MG63 (cell line): ENCODE results near the gene SLC30A1. TPM values are rescaled to one million over a fixed set of nuclear protein-coding genes. Genes with fewer than 3 reads are reported as not detected.
"Not testable (repeated sequence)": the region's sequence is repeated elsewhere in the genome, so short reads cannot be mapped to it uniquely, and the experiment has no call there.

Source experiments
- DNase-seq: peaks from one replicate; pipeline ENCODE4 v3.0.0-alpha.2; 2020
- H3K27me3 ChIP-seq: fragments of 250-450 bp; sonication (Bioruptor Pico); 2 replicates; pipeline ENCODE4 v1.5.1; 2020; ENCODE audit warnings: mild to moderate bottlenecking, moderate library complexity
- H3K36me3 ChIP-seq: fragments of 250-450 bp; sonication (Bioruptor Pico); 2 replicates; pipeline ENCODE4 v1.5.1; 2020; ENCODE audit warnings: mild to moderate bottlenecking, moderate library complexity
- H3K4me3 ChIP-seq: fragments of 250-450 bp; sonication (Bioruptor Pico); 2 replicates; pipeline ENCODE4 v1.5.1; 2020; ENCODE audit warnings: mild to moderate bottlenecking, moderate library complexity
- H3K9me3 ChIP-seq: fragments of 250-450 bp; sonication (Bioruptor Pico); 2 replicates; pipeline ENCODE4 v1.5.1; 2020; ENCODE audit warnings: mild to moderate bottlenecking, moderate library complexity
- total RNA-seq: library from RNA; depleted of rRNA; stranded (reverse); fragments of >200 nt; shearing (Covaris generic); gene quantifications from 2 replicates; pipeline ENCODE4 v1.2.3, GENCODE V29; 2014; ENCODE audit warnings: low replicate concordance

SLC30A1 gene
- total RNA-seq, 1 experiment from 2014 or later = 45.2 TPM

DNA sequence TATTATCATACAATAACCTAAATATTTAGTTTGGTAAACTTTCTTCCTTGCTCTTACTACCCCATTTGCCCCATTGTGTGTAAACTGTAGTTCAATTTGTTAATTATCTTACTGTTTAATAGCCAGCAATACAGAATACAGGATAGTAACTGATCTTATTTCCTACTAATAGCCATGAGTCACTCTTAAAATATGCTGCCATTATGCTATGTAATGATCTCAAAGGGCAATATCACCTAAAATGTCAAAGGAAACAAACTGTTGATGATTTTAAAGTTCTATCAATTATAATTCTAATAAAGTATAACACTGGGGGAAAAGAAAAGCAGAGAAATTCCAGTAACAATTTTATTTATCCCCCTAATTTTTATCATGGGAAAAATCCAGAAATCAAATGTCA lies 4.3 kb downstream of the SLC30A1 start:
- Histone ChIP-seq H3K4me3 (no peak overlapping the region), H3K9me3 (no peaks in the 10 kb centered on the region), H3K27me3 (no peaks in the 10 kb centered on the region), H3K36me3 (peaks cover 65% of the 10 kb centered on the region)
- no peak for DNase-seq

DNA sequence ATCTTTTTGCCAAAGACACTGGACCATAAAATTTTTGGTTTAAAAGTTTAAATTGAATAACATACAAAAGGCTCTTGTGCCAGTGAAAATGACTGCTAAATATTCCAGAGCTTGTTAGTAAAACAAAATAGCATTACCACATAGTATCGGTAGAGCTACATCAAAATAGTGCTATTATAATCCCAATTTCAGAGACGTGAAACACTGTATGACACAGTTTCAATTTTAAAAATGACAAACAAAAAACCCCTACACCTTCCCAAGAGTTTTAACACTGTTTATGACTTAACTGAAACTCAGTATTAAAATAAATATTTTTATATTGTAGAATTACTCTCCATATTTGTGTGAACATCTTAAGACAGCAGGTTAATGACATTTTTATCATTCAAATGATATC lies 7.0 kb downstream of the SLC30A1 start:
- no peak overlapping the region for H3K4me3 ChIP-seq
- no peaks in the 10 kb centered on the region for H3K9me3 ChIP-seq
- peaks cover 59% of the 10 kb centered on the region for H3K36me3 ChIP-seq
- H3K27me3 ChIP-seq = no peaks in the 10 kb centered on the region
- no peak for DNase-seq

DNA sequence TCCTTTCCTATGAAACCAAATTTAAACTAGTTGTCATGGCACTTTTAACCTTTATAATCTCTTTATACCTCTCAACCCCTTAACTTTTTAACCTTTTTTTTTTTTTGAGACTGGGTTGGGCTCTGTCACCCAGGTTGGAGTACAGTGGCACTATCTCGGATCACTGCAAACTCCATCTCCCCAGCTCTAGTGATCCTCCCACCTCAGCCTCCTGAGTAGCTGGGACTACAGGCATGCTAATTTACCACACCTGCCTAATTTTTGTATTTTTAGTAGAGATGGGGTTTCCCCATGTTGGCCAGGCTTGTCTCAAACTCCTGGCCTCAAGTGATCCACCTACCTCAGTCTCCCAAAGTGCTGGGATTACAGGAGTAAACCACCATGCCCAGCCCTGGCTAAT lies 8.6 kb downstream of the SLC30A1 start:
- peaks cover 43% of the 10 kb centered on the region for H3K36me3 ChIP-seq
- not testable (repeated sequence) for H3K9me3 ChIP-seq, DNase-seq, H3K27me3 ChIP-seq, H3K4me3 ChIP-seq

DNA sequence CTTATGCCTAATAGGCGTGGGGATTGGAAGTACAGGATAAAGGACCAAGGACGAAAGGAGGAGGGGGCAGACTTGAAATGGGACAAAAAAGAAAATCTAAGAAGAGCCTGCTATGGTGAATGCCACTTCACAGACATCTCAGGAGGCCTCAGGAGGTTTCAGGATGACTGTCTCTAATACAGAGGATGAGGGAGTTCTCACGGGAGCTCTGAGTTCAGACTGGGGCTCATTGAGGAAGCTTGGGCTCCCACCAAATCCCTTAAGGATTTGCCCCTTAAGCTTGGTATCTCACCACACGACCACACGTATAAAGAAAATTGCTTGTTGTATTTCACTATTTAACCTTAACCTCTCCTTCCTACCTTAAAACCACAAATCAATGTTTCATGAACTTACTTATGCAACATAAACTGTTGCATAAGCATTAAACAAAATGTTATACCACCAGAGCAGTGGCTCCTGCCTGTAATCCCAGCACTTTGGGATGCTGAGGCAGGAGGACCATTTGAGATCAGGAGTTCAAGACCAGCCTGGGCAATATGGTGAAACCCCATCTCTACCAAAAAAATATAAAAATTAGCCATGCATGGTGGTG lies 12.4 kb downstream of the SLC30A1 start:
- H3K36me3 ChIP-seq = peaks cover 5% of the 10 kb centered on the region; the same call in 1 of the 2 replicates
- no peak overlapping the region for H3K4me3 ChIP-seq
- no peaks in the 10 kb centered on the region for H3K27me3 ChIP-seq
- no peak for DNase-seq
- no peaks in the 10 kb centered on the region for H3K9me3 ChIP-seq

DNA sequence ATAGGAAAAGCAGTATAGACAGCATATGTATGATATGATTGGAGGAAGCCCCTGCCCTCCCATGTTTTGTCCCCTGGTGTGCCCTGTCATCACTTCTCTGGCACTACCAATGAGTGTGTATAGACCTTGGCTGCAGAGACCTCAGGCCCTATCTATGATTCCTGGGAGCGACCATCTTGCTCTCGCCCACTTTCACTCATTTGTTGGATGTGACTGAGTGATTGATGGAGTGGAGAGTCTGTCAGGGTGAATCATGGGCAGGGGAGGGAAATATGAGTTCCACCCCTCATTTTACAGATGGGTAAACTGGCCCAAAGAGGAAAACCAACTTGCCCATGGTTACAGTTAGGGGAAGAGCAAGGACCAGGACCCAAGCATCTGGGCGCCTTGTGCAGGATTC lies 14.9 kb downstream of the SLC30A1 start:
- H3K36me3 ChIP-seq = no peaks in the 10 kb centered on the region
- DNase-seq = no peak
- no peak overlapping the region for H3K4me3 ChIP-seq
- no peaks in the 10 kb centered on the region for H3K27me3 ChIP-seq
- H3K9me3 ChIP-seq = no peaks in the 10 kb centered on the region

DNA sequence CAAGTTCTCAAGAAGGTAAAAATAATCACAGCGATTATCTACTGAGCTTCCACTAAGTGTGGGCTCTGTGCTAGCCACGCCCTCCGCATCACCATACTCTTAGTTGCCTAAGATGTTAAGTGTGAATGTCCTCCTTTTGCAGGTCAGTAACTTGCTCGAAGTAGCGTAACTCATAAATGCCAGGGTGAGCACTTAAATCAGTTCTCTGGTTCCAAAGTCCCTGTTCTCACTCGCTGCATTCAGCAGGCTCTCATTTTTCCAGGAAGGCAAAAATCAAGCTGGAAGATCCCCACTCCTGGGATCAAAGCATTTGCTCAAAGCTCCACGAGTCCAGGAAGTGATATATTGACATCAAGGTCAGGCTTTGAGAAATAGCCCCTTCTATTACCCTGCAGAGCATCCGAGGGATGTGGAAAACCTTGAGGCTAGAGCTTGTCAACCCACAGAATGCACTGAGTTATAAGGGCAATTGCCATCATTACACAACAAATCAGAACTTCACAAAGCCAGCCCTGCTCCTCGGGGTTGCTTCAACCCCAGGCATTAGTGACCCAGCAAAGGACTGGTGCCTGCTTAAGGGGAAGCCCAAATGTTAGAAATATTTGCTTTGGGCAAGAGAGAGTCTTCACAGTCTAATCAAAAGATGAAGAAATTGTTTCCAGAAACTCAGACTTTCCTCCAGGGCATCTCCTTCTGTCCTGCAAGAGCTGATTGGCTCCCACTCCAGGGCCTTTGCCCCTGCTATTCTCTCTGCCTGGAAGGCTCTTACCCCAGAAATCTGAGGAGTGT lies 19.5 kb downstream of the SLC30A1 start:
- H3K36me3 ChIP-seq = no peaks in the 10 kb centered on the region
- H3K27me3 ChIP-seq = no peaks in the 10 kb centered on the region
- H3K4me3 ChIP-seq = no peak overlapping the region
- no peaks in the 10 kb centered on the region for H3K9me3 ChIP-seq
- no peak for DNase-seq

DNA sequence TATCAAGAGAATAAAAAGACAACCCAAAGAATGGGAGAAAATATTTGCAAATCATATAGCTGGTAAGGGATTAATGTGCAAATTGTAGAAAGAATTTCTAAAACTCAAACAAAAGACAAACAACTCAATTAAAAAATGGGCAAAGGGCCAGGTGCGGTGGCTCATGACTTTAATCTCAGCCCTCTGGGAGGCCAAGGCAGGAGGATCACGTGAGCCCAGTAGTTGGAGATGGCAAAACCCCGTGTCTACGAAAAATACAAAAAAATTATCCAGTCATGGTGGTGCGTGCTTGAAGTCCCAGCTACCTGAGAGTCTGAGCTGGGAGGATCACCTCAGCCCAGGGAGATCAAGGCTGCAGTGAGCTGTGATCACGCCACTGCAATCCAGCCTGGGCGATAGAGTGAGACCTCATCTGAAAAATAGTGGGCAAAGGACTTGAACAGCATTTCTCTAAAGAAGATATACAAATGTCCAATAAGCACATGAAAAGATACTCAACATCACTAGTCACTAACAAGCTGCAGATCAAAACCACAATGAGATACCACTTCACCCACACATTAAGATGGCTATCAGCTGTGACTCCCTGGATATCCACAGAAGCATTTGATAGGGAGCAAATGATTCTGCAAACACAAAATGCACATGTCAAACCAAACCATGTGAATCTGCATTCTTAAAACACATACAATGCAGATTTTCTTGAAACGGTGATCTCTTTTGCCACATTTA lies 20.9 kb downstream of the SLC30A1 start:
- Histone ChIP-seq H3K27me3 (no peaks in the 10 kb centered on the region), H3K4me3 (no peak overlapping the region), H3K36me3 (no peaks in the 10 kb centered on the region), H3K9me3 (no peaks in the 10 kb centered on the region)
- DNase-seq = no peak

DNA sequence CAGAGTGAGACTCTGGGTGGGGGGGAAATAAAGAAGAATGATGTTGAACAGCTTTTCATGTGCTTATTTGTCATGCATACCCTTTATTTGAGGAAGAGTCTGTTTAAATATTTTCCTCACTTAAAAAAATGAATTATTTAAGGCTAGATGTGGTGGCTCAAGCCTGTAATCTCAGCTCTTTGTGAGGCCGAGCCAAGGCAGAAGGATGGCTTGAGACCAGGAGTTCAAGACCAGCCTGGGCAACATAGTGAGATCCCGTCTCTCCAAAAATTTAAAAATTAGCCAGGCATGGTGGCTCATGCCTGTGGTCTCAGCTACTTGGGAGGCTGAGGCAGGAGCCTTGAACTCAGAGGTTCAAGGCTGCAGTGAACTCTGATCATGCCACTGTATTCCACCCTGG lies 25.4 kb downstream of the SLC30A1 start:
- Histone ChIP-seq H3K4me3 (no peak overlapping the region), H3K9me3 (no peaks in the 10 kb centered on the region), H3K27me3 (no peaks in the 10 kb centered on the region), H3K36me3 (no peaks in the 10 kb centered on the region)
- no peak for DNase-seq

DNA sequence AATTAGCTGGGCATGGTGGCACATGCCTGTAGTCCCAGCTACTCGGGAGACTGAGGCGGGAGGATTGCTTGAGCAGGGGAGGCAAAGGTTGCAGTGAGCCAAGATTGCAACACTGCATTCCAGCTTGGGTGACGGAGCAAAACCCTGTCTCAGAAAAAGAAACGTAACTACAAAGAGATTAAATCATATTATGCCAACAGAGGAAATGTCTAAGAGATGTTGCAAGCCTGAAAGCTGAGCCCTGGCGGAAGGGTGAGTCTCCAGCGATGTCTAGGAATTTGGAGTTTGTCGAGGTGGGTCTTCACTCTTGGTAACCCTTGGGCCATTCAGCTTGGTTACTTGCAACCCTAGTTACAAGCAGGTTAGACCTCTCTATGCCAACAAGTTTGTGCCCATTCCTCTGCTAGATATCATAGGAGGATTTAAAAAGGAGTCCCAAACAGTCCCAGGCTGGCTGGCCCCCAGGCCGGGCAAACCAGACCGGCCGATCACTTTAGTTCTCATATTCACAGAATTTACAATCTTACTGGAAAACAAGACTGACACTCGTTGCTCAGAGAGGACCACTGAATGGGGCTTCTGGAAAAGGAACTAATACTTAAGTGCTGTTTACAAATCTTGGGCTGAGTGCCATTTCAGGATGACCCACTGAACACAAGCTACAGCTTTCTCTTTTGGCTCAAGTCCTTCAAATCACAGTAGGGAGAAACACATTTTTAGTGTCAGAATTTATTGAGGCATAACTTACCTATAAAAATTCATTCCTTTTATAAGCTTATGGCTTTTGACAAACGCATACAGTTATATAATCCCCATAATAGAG lies 27.1 kb downstream of the SLC30A1 start:
- H3K4me3 ChIP-seq = no peak overlapping the region
- no peaks in the 10 kb centered on the region for H3K9me3 ChIP-seq
- DNase-seq = peak; percentile 17
- H3K27me3 ChIP-seq = no peaks in the 10 kb centered on the region
- no peaks in the 10 kb centered on the region for H3K36me3 ChIP-seq

DNA sequence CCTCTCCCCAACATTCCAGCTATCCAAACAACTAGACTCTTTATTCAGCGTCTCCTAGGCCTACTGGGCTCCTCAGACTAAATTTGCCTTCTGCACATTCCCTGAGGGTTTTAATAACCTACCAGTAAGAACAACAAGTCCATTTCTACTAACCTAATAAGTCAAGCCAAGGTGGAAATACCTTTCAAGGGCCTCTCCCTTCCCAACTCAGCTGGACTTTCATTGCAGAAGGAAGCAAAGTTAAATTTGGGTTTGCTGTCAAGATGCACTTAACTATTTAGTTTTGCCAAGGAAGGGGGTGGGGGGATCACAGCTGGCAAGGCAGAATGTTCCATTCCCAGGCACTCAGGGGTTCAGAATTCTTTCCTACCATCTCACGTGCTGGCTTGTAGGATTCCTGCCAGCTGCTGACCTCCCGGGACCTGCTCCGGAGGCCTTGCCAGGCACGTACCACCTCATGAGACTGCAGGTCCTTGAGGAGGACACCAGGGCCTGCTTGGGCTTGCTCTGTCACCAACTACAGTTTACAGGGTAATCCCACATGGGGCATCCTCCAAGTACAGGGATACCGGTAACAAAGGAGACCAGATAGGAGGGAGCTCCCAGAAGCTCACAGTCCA lies 29.8 kb downstream of the SLC30A1 start:
- Histone ChIP-seq H3K27me3 (no peaks in the 10 kb centered on the region), H3K36me3 (no peaks in the 10 kb centered on the region), H3K9me3 (no peaks in the 10 kb centered on the region), H3K4me3 (no peak overlapping the region)
- no peak for DNase-seq

DNA sequence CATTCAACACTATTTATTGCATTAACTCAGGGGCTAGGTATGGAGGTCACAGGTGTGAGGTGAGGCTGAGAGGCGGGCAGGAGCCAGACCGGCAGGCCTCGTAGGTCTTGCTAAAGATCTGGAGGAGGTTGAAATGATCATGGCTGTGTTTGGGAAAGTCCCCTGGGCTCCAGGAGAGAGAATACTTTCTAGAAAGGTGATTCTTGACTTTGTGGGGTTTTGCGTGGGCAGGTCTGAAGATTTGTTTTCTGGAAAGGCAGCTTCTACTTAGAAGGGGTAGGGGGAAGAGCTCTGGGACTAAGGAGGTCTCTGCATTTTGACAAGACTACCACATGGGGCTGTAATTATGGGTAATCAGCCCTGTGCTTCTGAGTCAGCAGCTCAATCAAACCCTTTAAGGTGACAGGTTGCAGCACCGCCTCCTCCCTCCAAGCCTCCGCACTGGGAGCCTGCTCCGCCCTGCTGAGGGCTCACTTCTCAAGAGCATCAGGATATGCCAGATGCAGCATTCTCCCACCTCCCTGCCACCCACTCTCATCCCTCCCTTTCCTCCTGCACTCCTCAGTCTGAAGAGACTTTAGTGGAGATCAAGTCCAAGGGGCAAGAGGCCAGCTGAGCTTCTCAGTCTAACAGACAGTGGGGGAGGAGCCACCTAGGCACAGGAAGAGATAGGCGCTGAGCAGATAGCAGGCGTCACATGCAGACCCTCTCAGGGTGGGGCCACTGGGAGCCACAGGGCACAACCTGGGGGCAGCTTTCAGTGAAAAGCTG lies 30.5 kb downstream of the SLC30A1 start:
- no peaks in the 10 kb centered on the region for H3K9me3 ChIP-seq
- H3K36me3 ChIP-seq = no peaks in the 10 kb centered on the region
- no peak for DNase-seq
- H3K4me3 ChIP-seq = no peak overlapping the region
- H3K27me3 ChIP-seq = no peaks in the 10 kb centered on the region

DNA sequence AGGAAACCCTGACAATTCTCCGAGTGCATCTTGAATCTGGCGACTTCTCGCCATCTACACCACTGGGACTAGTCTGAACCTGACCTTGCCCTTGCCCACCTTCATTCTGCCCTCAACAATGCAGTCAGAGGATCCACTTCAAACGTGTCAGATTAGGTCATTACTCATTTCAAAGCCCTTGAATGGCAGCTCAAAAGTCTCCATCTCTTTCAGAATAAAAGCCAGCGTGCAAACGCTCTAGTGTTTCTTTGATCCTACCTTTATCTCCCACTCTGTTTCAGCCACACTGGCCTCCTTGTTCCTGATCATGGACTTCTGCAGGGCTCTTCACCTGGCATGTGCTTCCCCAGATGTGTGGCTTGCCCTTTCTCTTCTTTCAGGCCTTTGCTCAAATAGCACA lies 31.3 kb downstream of the SLC30A1 start:
- no peaks in the 10 kb centered on the region for H3K27me3 ChIP-seq
- no peak overlapping the region for H3K4me3 ChIP-seq
- no peak for DNase-seq
- no peaks in the 10 kb centered on the region for H3K36me3 ChIP-seq
- H3K9me3 ChIP-seq = no peaks in the 10 kb centered on the region

DNA sequence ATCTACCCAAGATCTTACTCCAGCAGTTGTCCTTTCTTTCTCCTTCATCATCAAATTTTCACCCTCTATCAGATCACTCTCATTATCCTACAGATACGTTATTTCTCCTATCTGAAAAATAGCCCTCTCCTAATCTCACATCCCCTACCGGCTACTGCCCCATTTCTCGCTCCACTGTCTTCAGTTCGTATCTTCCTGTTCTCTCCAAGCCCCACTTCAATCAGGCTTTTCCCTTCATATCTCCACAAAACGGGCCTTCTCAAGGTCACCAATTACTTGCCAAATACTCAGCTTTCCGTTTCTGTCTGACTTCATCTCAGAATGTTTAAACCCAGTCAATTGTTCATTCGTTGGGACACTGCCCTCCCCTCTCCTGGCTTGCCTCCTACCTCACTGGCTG lies 32.4 kb downstream of the SLC30A1 start:
- Histone ChIP-seq H3K27me3 (no peaks in the 10 kb centered on the region), H3K36me3 (no peaks in the 10 kb centered on the region), H3K4me3 (no peak overlapping the region), H3K9me3 (no peaks in the 10 kb centered on the region)
- DNase-seq = no peak

DNA sequence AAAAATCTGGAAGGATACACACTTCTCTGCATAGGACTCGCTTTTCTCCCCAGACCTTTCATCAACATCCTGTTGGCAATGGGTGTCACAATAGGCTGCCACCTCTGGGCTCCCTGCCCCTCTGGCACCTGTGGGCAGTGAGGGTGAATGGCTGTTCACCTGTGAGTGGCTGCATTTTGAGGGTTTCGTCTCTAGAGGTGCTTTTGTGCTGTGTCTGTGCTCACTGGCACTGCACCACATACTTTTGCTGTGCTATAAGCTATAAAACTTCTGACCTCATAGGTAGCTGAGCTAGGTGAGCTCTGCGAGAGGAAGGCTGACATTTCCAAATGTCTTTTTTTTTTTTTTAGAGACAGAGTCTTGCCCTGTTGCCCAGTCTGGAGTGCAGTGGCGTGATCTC lies 35.9 kb downstream of the SLC30A1 start:
- Histone ChIP-seq H3K36me3 (no peaks in the 10 kb centered on the region), H3K4me3 (no peak overlapping the region), H3K9me3 (no peaks in the 10 kb centered on the region), H3K27me3 (no peaks in the 10 kb centered on the region)
- DNase-seq = no peak

DNA sequence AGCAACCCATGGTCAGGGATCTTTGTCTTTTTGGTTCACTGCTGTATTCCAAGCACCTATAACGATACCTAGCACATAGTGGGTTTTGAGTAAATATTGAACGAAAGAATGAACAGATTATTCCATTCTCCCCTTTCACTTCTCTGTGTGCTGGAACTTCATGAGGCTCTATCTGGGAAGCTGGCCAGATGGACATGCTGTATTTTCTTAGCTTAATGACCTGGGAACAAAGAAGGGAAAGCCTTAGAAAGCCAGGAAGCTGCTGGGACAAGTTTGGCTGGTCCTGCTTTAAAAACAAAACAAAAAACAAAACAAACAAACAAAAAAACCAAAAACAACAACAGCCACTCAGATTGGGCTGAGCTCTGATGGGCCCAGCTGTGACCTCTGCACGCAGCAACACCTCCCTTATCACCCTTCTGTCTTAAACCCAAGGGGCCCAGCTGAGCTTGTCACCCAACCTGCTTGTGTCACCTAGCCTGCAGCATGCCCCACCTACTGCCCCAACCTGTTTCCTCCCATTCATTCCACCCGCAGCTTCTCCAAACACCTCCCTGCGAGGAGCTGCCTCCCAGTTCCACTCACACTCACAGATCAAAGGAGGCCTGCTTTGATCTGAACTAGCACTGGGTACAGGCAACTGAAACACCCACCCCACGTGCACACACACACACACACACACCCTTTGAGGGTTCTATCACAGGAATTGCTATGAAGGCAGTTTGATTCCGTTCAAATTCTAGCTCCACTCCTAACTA lies 37.1 kb downstream of the SLC30A1 start:
- H3K27me3 ChIP-seq = no peaks in the 10 kb centered on the region
- no peak overlapping the region for H3K4me3 ChIP-seq
- DNase-seq = no peak
- no peaks in the 10 kb centered on the region for H3K36me3 ChIP-seq
- no peaks in the 10 kb centered on the region for H3K9me3 ChIP-seq
